HG02973 (cell line): ENCODE data around the gene RBFOX1.

Source experiments
- ATAC-seq: cut with Tn5 transposase; IDR thresholded peaks from one replicate; pipeline ENCODE4 v1.9.1; 2021; ENCODE audit warnings: moderate library complexity; ENCODE audit not compliant: unreplicated experiment

Gene RBFOX1

GRCh38 chr16:7513429-7513828, 180.8 kb downstream of the RBFOX1 start:
- ATAC-seq = no peak

- ATAC-seq = no peak
These were observed 182.9 kb downstream of the RBFOX1 start for GRCh38 chr16:7515543-7515942.

GRCh38 chr16:7517496-7517895, 184.9 kb downstream of the RBFOX1 start:
- no peak for ATAC-seq

- no peak for ATAC-seq
These were observed 185.5 kb downstream of the RBFOX1 start for GRCh38 chr16:7518158-7518557.

GRCh38 chr16:7521834-7522233, 189.2 kb downstream of the RBFOX1 start:
- ATAC-seq = no peak

GRCh38 chr16:7524419-7524818, 191.8 kb downstream of the RBFOX1 start:
- ATAC-seq = no peak

- ATAC-seq = no peak
These were observed 194.1 kb downstream of the RBFOX1 start for GRCh38 chr16:7526736-7527135.

GRCh38 chr16:7532534-7532933, 199.9 kb downstream of the RBFOX1 start:
- ATAC-seq = no peak

- ATAC-seq = no peak
These were observed 202.1 kb downstream of the RBFOX1 start for GRCh38 chr16:7534749-7535148.

GRCh38 chr16:7541026-7541425, 208.4 kb downstream of the RBFOX1 start:
- ATAC-seq = no peak

GRCh38 chr16:7545251-7545650, 212.6 kb downstream of the RBFOX1 start:
- ATAC-seq = no peak

GRCh38 chr16:7546948-7547347, 214.3 kb downstream of the RBFOX1 start:
- ATAC-seq = no peak

GRCh38 chr16:7547736-7548135, 215.1 kb downstream of the RBFOX1 start:
- ATAC-seq = no peak

- ATAC-seq = no peak
These were observed 216.2 kb downstream of the RBFOX1 start for GRCh38 chr16:7548796-7549318.

GRCh38 chr16:7550096-7550495, 217.5 kb downstream of the RBFOX1 start:
- no peak for ATAC-seq

- ATAC-seq = no peak
These were observed 222.8 kb downstream of the RBFOX1 start for GRCh38 chr16:7555459-7555858.

- ATAC-seq = no peak
These were observed 229.3 kb downstream of the RBFOX1 start for GRCh38 chr16:7561908-7562405.

- ATAC-seq = no peak
These were observed 233.7 kb downstream of the RBFOX1 start for GRCh38 chr16:7566360-7566759.

GRCh38 chr16:7571366-7571765, 238.7 kb downstream of the RBFOX1 start:
- ATAC-seq = no peak

- ATAC-seq = no peak
These were observed 244.9 kb downstream of the RBFOX1 start for GRCh38 chr16:7577588-7577987.

GRCh38 chr16:7579454-7579853, 246.8 kb downstream of the RBFOX1 start:
- no peak for ATAC-seq

GRCh38 chr16:7581175-7581574, 248.5 kb downstream of the RBFOX1 start:
- no peak for ATAC-seq

- no peak for ATAC-seq
These were observed 250.8 kb downstream of the RBFOX1 start for GRCh38 chr16:7583396-7583795.
